GM23338 (cell line): ENCODE measurements around the gene GLUD2. TPM values are rescaled to one million over a fixed set of nuclear protein-coding genes. Genes with fewer than 3 reads are reported as not detected.

Experiments used
- ATAC-seq: fragments of 200-7000 bp; cut with Tn5 transposase; 3 replicates; pipeline ENCODE4 v1.9.1; 2020
- DNase-seq: peaks from one replicate; pipeline ENCODE4 v3.0.0-alpha.2; 2015; ENCODE audit warnings: low spot score
- H2AFZ ChIP-seq: fragments of 200-600 bp; sonication (generic); 2 replicates; pipeline ENCODE4 v1.8.0; 2016; ENCODE audit warnings: antibody characterized with exemption, mild to moderate bottlenecking, moderate library complexity
- H3F3A ChIP-seq: fragments of 200-600 bp; sonication (generic); replicated peaks from 2 replicates; pipeline ENCODE4 v1.8.0; 2017; ENCODE audit warnings: antibody characterized with exemption, mixed run types, low read depth
- H3K27ac ChIP-seq: fragments of 200-600 bp; sonication (generic); 2 replicates; pipeline ENCODE4 v1.6.1; 2016; ENCODE audit warnings: low read depth
- H3K27me3 ChIP-seq: fragments of 200-600 bp; sonication (generic); 2 replicates; pipeline ENCODE4 v1.8.0; 2016; ENCODE audit warnings: mild to moderate bottlenecking, mixed run types, moderate library complexity; ENCODE audit not compliant: insufficient read depth
- H3K36me3 ChIP-seq: fragments of 200-600 bp; sonication (generic); 2 replicates; pipeline ENCODE4 v1.8.0; 2016; ENCODE audit warnings: mild to moderate bottlenecking; ENCODE audit not compliant: insufficient read depth
- H3K4me1 ChIP-seq: fragments of 200-600 bp; sonication (generic); 2 replicates; pipeline ENCODE4 v1.8.0; 2016; ENCODE audit warnings: mild to moderate bottlenecking, moderate library complexity; ENCODE audit not compliant: insufficient read depth
- H3K4me2 ChIP-seq: fragments of 200-600 bp; sonication (generic); 2 replicates; pipeline ENCODE4 v1.7.1; 2017; ENCODE audit warnings: mixed run types
- H3K4me3 ChIP-seq: fragments of 200-600 bp; sonication (generic); 2 replicates; pipeline ENCODE4 v1.6.1; 2016; ENCODE audit warnings: mixed run types
- H3K79me2 ChIP-seq: fragments of 200-600 bp; sonication (generic); replicated peaks from 2 replicates; pipeline ENCODE4 v1.8.0; 2017; ENCODE audit warnings: mild to moderate bottlenecking; ENCODE audit not compliant: insufficient read depth
- H3K9me2 ChIP-seq: fragments of 200-600 bp; sonication (generic); 2 replicates; pipeline ENCODE4 v1.8.0; 2017; ENCODE audit not compliant: insufficient read depth
- H4K20me1 ChIP-seq: fragments of 200-600 bp; sonication (generic); replicated peaks from 2 replicates; pipeline ENCODE4 v1.8.0; 2017; ENCODE audit warnings: mild to moderate bottlenecking; ENCODE audit not compliant: insufficient read depth
- H3K27ac Mint-ChIP-seq: 2 replicates; pipeline ENCODE4 v1.8.0; 2020; ENCODE audit warnings: inconsistent platforms, mild to moderate bottlenecking, moderate library complexity, mixed read lengths
- H3K27me3 Mint-ChIP-seq: 3 replicates; pipeline ENCODE4 v1.8.0; 2022; ENCODE audit warnings: low read depth, mild to moderate bottlenecking, moderate library complexity, mixed read lengths, inconsistent platforms; ENCODE audit not compliant: insufficient read depth, poor library complexity
- H3K36me3 Mint-ChIP-seq: 3 replicates; pipeline ENCODE4 v1.8.0; 2021; ENCODE audit warnings: low read depth, mild to moderate bottlenecking, inconsistent platforms, moderate library complexity, mixed read lengths
- H3K4me1 Mint-ChIP-seq: 3 replicates; pipeline ENCODE4 v1.8.0; 2020; ENCODE audit warnings: mild to moderate bottlenecking, inconsistent platforms, mixed read lengths
- H3K4me3 Mint-ChIP-seq: 3 replicates; pipeline ENCODE4 v1.8.0; 2021; ENCODE audit warnings: moderate library complexity, mild to moderate bottlenecking, inconsistent platforms, mixed read lengths
- H3K9me3 Mint-ChIP-seq: 3 replicates; pipeline ENCODE4 v1.8.0; 2020; ENCODE audit warnings: moderate library complexity, mild to moderate bottlenecking, inconsistent platforms, mixed read lengths
- CREB1 ChIP-seq: fragments of 250-450 bp; sonication (Bioruptor Pico); IDR thresholded peaks from 2 replicates; pipeline ENCODE4 v1.5.0; 2020; ENCODE audit warnings: low read depth, mild to moderate bottlenecking, moderate library complexity
- EZH2phosphoT487 ChIP-seq: fragments of 200-600 bp; sonication (generic); IDR thresholded peaks from one replicate; pipeline ENCODE4 v1.8.1; 2018; ENCODE audit warnings: antibody characterized with exemption; ENCODE audit not compliant: unreplicated experiment
- JUNB ChIP-seq: IDR thresholded peaks from one replicate; pipeline ENCODE4 v1.6.1; 2016; ENCODE audit warnings: antibody characterized with exemption; ENCODE audit not compliant: unreplicated experiment
- POLR2AphosphoS5 ChIP-seq: IDR thresholded peaks from 2 replicates; pipeline ENCODE4 v1.6.1; 2016; ENCODE audit warnings: antibody characterized with exemption, low read depth
- ZNF114 ChIP-seq: fragments of 250-450 bp; sonication (Bioruptor Pico); IDR thresholded peaks from 2 replicates; pipeline ENCODE4 v1.5.0; 2020; ENCODE audit warnings: mild to moderate bottlenecking, moderate library complexity
- ZNF462 ChIP-seq: fragments of 250-450 bp; sonication (Bioruptor Pico); IDR thresholded peaks from 2 replicates; pipeline ENCODE4 v1.5.0; 2020; ENCODE audit warnings: mild to moderate bottlenecking, moderate library complexity
- polyA plus RNA-seq: library from polyadenylated mRNA; unstranded; fragments of >200 nt; fragmentation: Nextera tagmentation; extraction: Ambion mirVana; gene quantifications from 2 replicates; pipeline ENCODE4 v1.2.1, GENCODE V29; 2016
- total RNA-seq: library from RNA; depleted of rRNA; stranded (reverse); fragments of >200 nt; shearing (Covaris generic); gene quantifications from 2 replicates; pipeline ENCODE4 v1.2.3, GENCODE V29; 2014

GLUD2 gene
- total and polyA plus RNA-seq, 2 experiments from 2014 or later, result 0.16 to 1.5 TPM

- DNase-seq, result no peak
- H3K9me2 ChIP-seq, result no peaks in the 10 kb centered on the region
- H3K36me3 ChIP-seq, result no peaks in the 10 kb centered on the region
- H3K79me2 ChIP-seq, result no peaks in the 10 kb centered on the region
- H3K27ac ChIP-seq, result no peak overlapping the region
- no peak for TF ChIP-seq JUNB
- no peaks in the 10 kb centered on the region for H4K20me1 ChIP-seq
- H3K27me3 ChIP-seq, result peaks cover 16% of the 10 kb centered on the region
- H3K4me2 ChIP-seq, result no peak overlapping the region
- Mint-ChIP-seq H3K4me3 (no peak overlapping the region), H3K36me3 (peaks cover 5% of the 10 kb centered on the region; the same call in 2 of the 3 replicates), H3K9me3 (peaks cover 7% of the 10 kb centered on the region; the same call in 2 of the 3 replicates), H3K27ac (no peak overlapping the region), H3K4me1 (no peaks in the 10 kb centered on the region), H3K27me3 (peaks cover 13% of the 10 kb centered on the region)
- no peak overlapping the region for H2AFZ ChIP-seq
- ATAC-seq, result no peak
- H3K4me1 ChIP-seq, result no peaks in the 10 kb centered on the region
- no peak overlapping the region for H3K4me3 ChIP-seq
- H3F3A ChIP-seq, result no peaks in the 10 kb centered on the region
Observed at GRCh38 chrX:121052122-121052521, 4.7 kb downstream of the GLUD2 start.

GRCh38 chrX:121062289-121062688 is 14.9 kb downstream of the GLUD2 start:
- peaks cover 7% of the 10 kb centered on the region; the same call in 2 of the 3 replicates for H3K9me3 Mint-ChIP-seq
- Histone ChIP-seq H3K4me2 (no peak overlapping the region), H3K27ac (no peak overlapping the region), H3K79me2 (no peaks in the 10 kb centered on the region), H3K36me3 (no peaks in the 10 kb centered on the region), H3K27me3 (no peaks in the 10 kb centered on the region), H3F3A (no peaks in the 10 kb centered on the region), H4K20me1 (no peaks in the 10 kb centered on the region), H2AFZ (no peak overlapping the region), H3K9me2 (no peaks in the 10 kb centered on the region), H3K4me3 (no peak overlapping the region), H3K4me1 (no peaks in the 10 kb centered on the region)
- H3K4me3 Mint-ChIP-seq, result no peak overlapping the region
- TF ChIP-seq POLR2AphosphoS5 (no peak), ZNF462 (CRISPR knock-in tag) (no peak), EZH2phosphoT487 (no peak), ZNF114 (CRISPR knock-in tag) (no peak), CREB1 (CRISPR knock-in tag) (no peak)
- H3K27ac Mint-ChIP-seq, result no peak overlapping the region
- no peak for ATAC-seq
- DNase-seq, result no peak
- no peaks in the 10 kb centered on the region for H3K36me3 Mint-ChIP-seq
- peaks cover 4% of the 10 kb centered on the region for H3K27me3 Mint-ChIP-seq
- H3K4me1 Mint-ChIP-seq, result no peaks in the 10 kb centered on the region
